GM12873 (cell line): ENCODE results near the gene C1orf159.

Source experiments
- TF ChIP-seq, protein P1 (sequence below): IDR thresholded peaks from 2 replicates; pipeline ENCODE4 v1.5.1; 2012; ENCODE audit warnings: low read depth, mild to moderate bottlenecking, moderate library complexity, low read length, control low read depth; ENCODE audit not compliant: insufficient read depth; ENCODE audit errors: missing control alignments

C1orf159 gene

GRCh38 chr1:1161078-1161682 lies 45.3 kb upstream of the C1orf159 start:
- TF ChIP-seq, protein P1, sequence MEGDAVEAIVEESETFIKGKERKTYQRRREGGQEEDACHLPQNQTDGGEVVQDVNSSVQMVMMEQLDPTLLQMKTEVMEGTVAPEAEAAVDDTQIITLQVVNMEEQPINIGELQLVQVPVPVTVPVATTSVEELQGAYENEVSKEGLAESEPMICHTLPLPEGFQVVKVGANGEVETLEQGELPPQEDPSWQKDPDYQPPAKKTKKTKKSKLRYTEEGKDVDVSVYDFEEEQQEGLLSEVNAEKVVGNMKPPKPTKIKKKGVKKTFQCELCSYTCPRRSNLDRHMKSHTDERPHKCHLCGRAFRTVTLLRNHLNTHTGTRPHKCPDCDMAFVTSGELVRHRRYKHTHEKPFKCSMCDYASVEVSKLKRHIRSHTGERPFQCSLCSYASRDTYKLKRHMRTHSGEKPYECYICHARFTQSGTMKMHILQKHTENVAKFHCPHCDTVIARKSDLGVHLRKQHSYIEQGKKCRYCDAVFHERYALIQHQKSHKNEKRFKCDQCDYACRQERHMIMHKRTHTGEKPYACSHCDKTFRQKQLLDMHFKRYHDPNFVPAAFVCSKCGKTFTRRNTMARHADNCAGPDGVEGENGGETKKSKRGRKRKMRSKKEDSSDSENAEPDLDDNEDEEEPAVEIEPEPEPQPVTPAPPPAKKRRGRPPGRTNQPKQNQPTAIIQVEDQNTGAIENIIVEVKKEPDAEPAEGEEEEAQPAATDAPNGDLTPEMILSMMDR = no peak

- TF ChIP-seq, protein P1 = no peak
These were observed 44.5 kb upstream of the C1orf159 start for GRCh38 chr1:1160281-1160930.

GRCh38 chr1:1157914-1158710 lies 42.2 kb upstream of the C1orf159 start:
- TF ChIP-seq, protein P1 = no peak

DNA sequence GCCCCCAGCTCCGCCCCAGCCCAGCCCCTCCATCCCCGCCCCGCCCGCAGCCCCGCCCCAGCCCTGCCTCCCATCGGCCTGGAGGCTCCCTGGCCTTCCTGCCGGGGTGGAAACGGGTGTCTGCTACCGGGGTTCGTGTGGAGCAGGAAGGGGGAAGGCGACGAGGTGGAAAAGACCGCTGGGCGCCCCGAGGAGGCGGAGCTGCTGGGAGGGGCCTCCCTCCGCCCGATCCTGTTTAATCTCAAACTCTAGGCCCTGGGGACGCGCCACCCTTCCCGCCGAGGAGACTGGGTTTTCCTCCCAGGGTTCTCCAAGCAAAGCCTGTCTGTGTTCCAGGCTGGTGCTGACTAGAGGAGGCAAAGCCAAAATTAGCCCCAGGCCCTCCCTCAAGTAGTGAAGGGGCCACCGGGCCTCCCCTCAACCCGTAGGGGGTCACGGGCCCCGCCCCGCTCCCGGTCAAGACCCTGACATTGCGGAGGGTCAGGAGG lies 41.6 kb upstream of the C1orf159 start:
- TF ChIP-seq, protein P1 = no peak

DNA sequence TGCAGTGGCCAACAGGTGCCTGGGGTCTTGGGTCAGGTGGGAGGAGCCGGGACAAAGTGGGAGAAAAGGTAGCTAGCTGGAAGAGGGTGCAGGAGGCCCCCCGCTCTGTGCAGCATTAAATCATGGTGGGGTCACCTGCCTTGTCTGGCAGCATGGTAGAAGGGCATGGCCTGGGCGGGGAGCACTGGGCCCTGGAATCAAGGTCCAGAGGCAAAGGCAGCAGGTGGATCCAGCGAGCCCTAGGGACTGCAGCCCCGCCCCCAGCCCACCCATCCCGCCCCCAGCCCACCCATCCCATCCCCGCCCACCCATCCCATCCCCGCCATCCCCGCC lies 41.1 kb upstream of the C1orf159 start:
- TF ChIP-seq, protein P1 = no peak

GRCh38 chr1:1156140-1157032 lies 40.5 kb upstream of the C1orf159 start:
- TF ChIP-seq, protein P1 = no peak

- TF ChIP-seq, protein P1 = no peak
These were observed 39.4 kb upstream of the C1orf159 start for GRCh38 chr1:1155258-1155657.
